DOHH2 (cell line): ENCODE measurements around the gene PPP6R3.
A peak's percentile ranks its signal among the peaks of the same experiment; 100 is the strongest.

Experiments used
- H3F3A ChIP-seq: fragments of 200-600 bp; sonication (generic), shearing (Covaris generic); 2 replicates; pipeline ENCODE4 v1.6.0; 2016; ENCODE audit warnings: antibody characterized with exemption, mild to moderate bottlenecking; ENCODE audit not compliant: control insufficient read depth, insufficient read depth
- H3K27ac ChIP-seq: fragments of 200-600 bp; sonication (generic); 2 replicates; pipeline ENCODE4 v1.5.1; 2014; ENCODE audit warnings: low read depth, mild to moderate bottlenecking, low read length, moderate library complexity
- H3K27me3 ChIP-seq: fragments of 200-600 bp; sonication (generic); 2 replicates; pipeline ENCODE4 v1.6.1; 2014; ENCODE audit warnings: mild to moderate bottlenecking, low read length, mixed read lengths; ENCODE audit not compliant: control insufficient read depth
- H3K36me3 ChIP-seq: fragments of 200-600 bp; sonication (generic); 2 replicates; pipeline ENCODE4 v1.6.1; 2014; ENCODE audit warnings: mild to moderate bottlenecking, low read length, moderate library complexity, mixed read lengths; ENCODE audit not compliant: control insufficient read depth
- H3K4me1 ChIP-seq: fragments of 200-600 bp; sonication (generic); 2 replicates; pipeline ENCODE4 v1.6.1; 2014; ENCODE audit warnings: mild to moderate bottlenecking, low read length, mixed read lengths; ENCODE audit not compliant: control insufficient read depth
- H3K4me2 ChIP-seq: fragments of 200-600 bp; sonication (generic); 2 replicates; pipeline ENCODE4 v1.6.0; 2014; ENCODE audit warnings: mild to moderate bottlenecking, low read length, moderate library complexity
- H3K4me3 ChIP-seq: fragments of 200-600 bp; sonication (generic); 2 replicates; pipeline ENCODE4 v1.5.1; 2014; ENCODE audit warnings: mild to moderate bottlenecking, low read length, mixed read lengths
- H3K79me2 ChIP-seq: fragments of 200-600 bp; sonication (generic); 2 replicates; pipeline ENCODE4 v1.6.1; 2014; ENCODE audit warnings: mild to moderate bottlenecking, low read length, mixed read lengths; ENCODE audit not compliant: control insufficient read depth
- H3K9me2 ChIP-seq: fragments of 200-600 bp; sonication (generic); replicated peaks from 2 replicates; pipeline ENCODE4 v1.6.1; 2014; ENCODE audit warnings: mild to moderate bottlenecking, low read length, mixed read lengths; ENCODE audit not compliant: control insufficient read depth
- H3K9me3 ChIP-seq: fragments of 200-600 bp; sonication (generic); 2 replicates; pipeline ENCODE4 v1.6.1; 2014; ENCODE audit warnings: antibody characterized with exemption, low read length, mixed read lengths; ENCODE audit not compliant: control insufficient read depth, insufficient read depth
- H4K20me1 ChIP-seq: fragments of 200-600 bp; sonication (generic); 2 replicates; pipeline ENCODE4 v1.6.0; 2014; ENCODE audit warnings: low read depth, mild to moderate bottlenecking, antibody characterized with exemption, low read length, moderate library complexity; ENCODE audit not compliant: control insufficient read depth, insufficient read depth
- CTCF ChIP-seq: fragments of 200-600 bp; sonication (generic); IDR thresholded peaks from one replicate; pipeline ENCODE4 v1.5.1; 2014; ENCODE audit warnings: antibody characterized with exemption, mild to moderate bottlenecking, low read depth, low read length; ENCODE audit not compliant: poor library complexity, severe bottlenecking
- EZH2phosphoT487 ChIP-seq: fragments of 200-600 bp; sonication (generic); IDR thresholded peaks from 2 replicates; pipeline ENCODE4 v1.6.1; 2017; ENCODE audit warnings: borderline replicate concordance, mild to moderate bottlenecking, antibody characterized with exemption, low read length, moderate library complexity, mixed read lengths

PPP6R3 gene

GRCh38 chr11:68583041-68583446 lies 122.5 kb downstream of the PPP6R3 start:
- Histone ChIP-seq H3K4me2 (no peak overlapping the region), H3K9me2 (no peaks in the 10 kb centered on the region), H3F3A (0 out of 2 replicates have a peak, but pooled peaks cover 11% of the 10 kb centered on the region), H4K20me1 (peaks cover 11% of the 10 kb centered on the region; the same call in 1 of the 2 replicates), H3K4me3 (no peak overlapping the region), H3K79me2 (peaks cover 7% of the 10 kb centered on the region; the same call in 1 of the 2 replicates), H3K9me3 (no peaks in the 10 kb centered on the region), H3K27ac (no peak overlapping the region), H3K4me1 (peaks cover 8% of the 10 kb centered on the region), H3K36me3 (peaks cover 92% of the 10 kb centered on the region), H3K27me3 (no peaks in the 10 kb centered on the region)
- TF ChIP-seq EZH2phosphoT487 (no peak), CTCF (no peak)

DNA sequence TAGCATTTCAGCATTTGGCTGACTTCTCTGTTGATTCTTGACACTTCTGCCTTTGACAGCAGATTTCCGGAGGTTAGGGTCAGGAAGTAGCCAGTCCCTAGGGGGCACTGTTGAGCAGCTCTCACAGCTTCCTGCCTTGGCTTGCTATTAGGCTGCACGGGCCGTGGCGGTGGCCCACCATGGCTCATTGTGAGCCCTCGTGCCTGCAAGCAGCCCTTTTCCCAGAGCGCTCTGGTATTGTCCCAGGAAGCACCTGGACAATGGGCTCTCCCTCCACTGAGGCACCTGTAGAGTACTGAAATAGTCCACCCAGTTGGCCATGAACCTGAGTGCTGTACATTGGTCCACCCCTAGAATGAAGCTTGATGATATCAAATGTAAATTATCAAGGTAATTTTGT lies 123.5 kb downstream of the PPP6R3 start:
- peak; percentile 88 for TF ChIP-seq CTCF
- no peak for TF ChIP-seq EZH2phosphoT487
- Histone ChIP-seq H3K27ac (no peak overlapping the region), H3K4me1 (peaks cover 8% of the 10 kb centered on the region), H4K20me1 (peaks cover 9% of the 10 kb centered on the region; the same call in 1 of the 2 replicates), H3K9me3 (no peaks in the 10 kb centered on the region), H3K27me3 (no peaks in the 10 kb centered on the region), H3F3A (0 out of 2 replicates have a peak, but pooled peaks cover 8% of the 10 kb centered on the region), H3K4me2 (no peak overlapping the region), H3K4me3 (no peak overlapping the region), H3K79me2 (peaks cover 7% of the 10 kb centered on the region; the same call in 1 of the 2 replicates), H3K9me2 (no peaks in the 10 kb centered on the region), H3K36me3 (peaks cover 82% of the 10 kb centered on the region)

GRCh38 chr11:68584991-68585524 lies 124.5 kb downstream of the PPP6R3 start:
- Histone ChIP-seq H3K79me2 (peaks cover 7% of the 10 kb centered on the region; the same call in 1 of the 2 replicates), H3K27ac (no peak overlapping the region), H3K4me3 (no peak overlapping the region), H4K20me1 (peaks cover 5% of the 10 kb centered on the region; the same call in 1 of the 2 replicates), H3K4me1 (peaks cover 8% of the 10 kb centered on the region), H3K9me2 (no peaks in the 10 kb centered on the region), H3K36me3 (peaks cover 81% of the 10 kb centered on the region), H3K9me3 (no peaks in the 10 kb centered on the region), H3K4me2 (no peak overlapping the region), H3K27me3 (no peaks in the 10 kb centered on the region), H3F3A (0 out of 2 replicates have a peak, but pooled peaks cover 8% of the 10 kb centered on the region)
- TF ChIP-seq EZH2phosphoT487 (no peak), CTCF (no peak)
